Measurements from ENCODE around the gene IER2. TPM values are rescaled to one million over a fixed set of nuclear protein-coding genes. Genes with fewer than 3 reads are reported as not detected.
"Not testable (repeated sequence)": the region's sequence is repeated elsewhere in the genome, so short reads cannot be mapped to it uniquely, and the experiment has no call there.

The IER2 gene
- total RNA-seq, 2 donors from 2014 or later: 168 to 184 TPM

- Mint-ChIP-seq H3K36me3 (ENCODE audit: insufficient read depth in 2 of 2) (no peaks in the 10 kb centered on the region), H3K9me3 (no peaks in the 10 kb centered on the region), H3K4me1 (ENCODE audit: low read depth) (peaks cover 25% of the 10 kb centered on the region), H3K4me3 (peak overlapping the region; percentile 29 to 42), H3K27ac (peak overlapping the region; percentile 15), H3K27me3 (ENCODE audit: low read depth) (no peaks in the 10 kb centered on the region)
- ATAC-seq (replicated peaks in 1 of 2): peak; percentile 31 to 47
- DNase-seq: no peak
Measured at GRCh38 chr19:13190781-13191540, 40.8 kb downstream of the IER2 start.

DNA sequence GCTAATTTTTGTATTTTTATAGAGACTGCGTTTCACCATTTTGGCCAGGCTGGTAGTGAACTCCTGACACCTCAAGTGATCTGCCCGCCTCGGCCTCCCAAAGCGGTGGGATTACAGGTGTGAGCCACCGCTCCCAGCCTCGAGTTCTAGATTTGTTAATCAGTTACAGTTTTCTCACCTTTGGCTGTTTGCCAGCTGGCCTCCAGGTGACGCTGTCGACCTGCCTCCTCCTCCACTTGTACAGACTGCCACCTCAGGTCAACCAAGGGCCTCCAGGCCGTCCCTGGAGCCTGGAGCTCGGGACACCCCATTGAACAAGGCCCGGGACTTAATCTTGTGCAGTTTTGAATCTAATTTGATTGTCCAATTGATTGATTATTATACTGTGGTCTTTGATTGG lies 45.5 kb downstream of the IER2 start:
- Mint-ChIP-seq H3K4me3 (no peak overlapping the region), H3K4me1 (ENCODE audit: low read depth) (peaks cover 14% of the 10 kb centered on the region), H3K9me3 (no peaks in the 10 kb centered on the region), H3K27me3 (ENCODE audit: low read depth) (no peaks in the 10 kb centered on the region), H3K27ac (no peak overlapping the region), H3K36me3 (ENCODE audit: insufficient read depth in 2 of 2) (no peaks in the 10 kb centered on the region)
- peak; percentile 44 to 45 for ATAC-seq (replicated peaks in 1 of 2)
- DNase-seq: peak; percentile 47 to 61

- no peaks in the 10 kb centered on the region for H3K9me3 Mint-ChIP-seq
- DNase-seq: no peak
- no peak for ATAC-seq (replicated peaks in 1 of 2)
- H3K27me3 Mint-ChIP-seq (ENCODE audit: low read depth): no peaks in the 10 kb centered on the region
- no peaks in the 10 kb centered on the region for H3K36me3 Mint-ChIP-seq (ENCODE audit: insufficient read depth in 2 of 2)
- peaks cover 12% of the 10 kb centered on the region for H3K4me1 Mint-ChIP-seq (ENCODE audit: low read depth)
- no peak overlapping the region for H3K27ac Mint-ChIP-seq
- H3K4me3 Mint-ChIP-seq: no peak overlapping the region
Measured at GRCh38 chr19:13198634-13199033, 48.4 kb downstream of the IER2 start.

- H3K27me3 Mint-ChIP-seq (ENCODE audit: low read depth); DNase-seq; H3K4me1 Mint-ChIP-seq (ENCODE audit: low read depth); H3K4me3 Mint-ChIP-seq; H3K9me3 Mint-ChIP-seq; ATAC-seq (replicated peaks in 1 of 2); H3K27ac Mint-ChIP-seq; H3K36me3 Mint-ChIP-seq (ENCODE audit: insufficient read depth in 2 of 2): not testable (repeated sequence)
Measured at GRCh38 chr19:13202112-13202511, 51.9 kb downstream of the IER2 start.

Other genes with a start within 250 kb of the IER2 start
- gene SYCE2, start 231.1 kb upstream of the IER2 start, total RNA-seq: 1 to 10 TPM; 3.1 to 4.5 TPM
- 10 to 100 TPM; 63.4 to 70.4 TPM for gene FARSA, start 216.7 kb upstream of the IER2 start, total RNA-seq
- gene CALR, start 211.8 kb upstream of the IER2 start, total RNA-seq: 100 to 1,000 TPM; 458 to 489 TPM
- 100 to 1,000 TPM; 159 to 189 TPM for gene RAD23A, start 204.5 kb upstream of the IER2 start, total RNA-seq
- 10 to 100 TPM; 15.9 to 16.4 TPM for gene GADD45GIP1, start 193.2 kb upstream of the IER2 start, total RNA-seq
- gene DAND5, start 180.8 kb upstream of the IER2 start, total RNA-seq: under 1 TPM; 0.12 to 0.32 TPM
- gene NFIX, start 154.9 kb upstream of the IER2 start, total RNA-seq: 1 to 10 TPM; 2.2 to 2.8 TPM
- gene LYL1, start 47.6 kb upstream of the IER2 start, total RNA-seq: 1 to 10 TPM; 4.8 to 6.3 TPM
- 10 to 100 TPM; 41.0 to 46.0 TPM for gene TRMT1, start 33.7 kb upstream of the IER2 start, total RNA-seq
- 10 to 100 TPM; 53.6 to 76.0 TPM for gene NACC1, start 32.1 kb upstream of the IER2 start, total RNA-seq
- gene STX10, start within 50 bp of the IER2 start, total RNA-seq: 10 to 100 TPM; 73.9 to 89.9 TPM